HCT116 (cell line): ENCODE results near the gene DOCK11. TPM values are rescaled to one million over a fixed set of nuclear protein-coding genes. Genes with fewer than 3 reads are reported as not detected.

Source experiments
- ATAC-seq: fragments of 200-7000 bp; cut with Tn5 transposase; 2 replicates; pipeline ENCODE4 v1.9.1; 2020; ENCODE audit warnings: mild to moderate bottlenecking, moderate library complexity
- BruUV-seq: library from RNA; stranded (reverse); fragments of 400-500 nt; replicated peaks from 2 replicates; lab custom pipeline; 2021; lab: Mats Ljungman, UMichigan
- CTCF ChIA-PET: fragments of 300-600 bp; sonication (Branson Sonifier 250); formaldehyde crosslinking; loops from one replicate; lab custom pipeline; 2021; ENCODE audit warnings: antibody characterized with exemption; lab: Charles Lee
- POLR2A ChIA-PET: fragments of 300-600, 350-600 bp; sonication (Branson Sonifier 250); formaldehyde crosslinking; loops from one replicate; lab custom pipeline; 2021; ENCODE audit warnings: antibody characterized with exemption; lab: Charles Lee
- RAD21 ChIA-PET, 2 experiments: fragments of 300-600 bp; sonication (Branson Sonifier 250); formaldehyde crosslinking; loops; one replicate each; lab custom pipeline; 2023; ENCODE audit warnings: low total read pairs in 2 of 2; ENCODE audit not compliant: uncharacterized antibody in 2 of 2, unreplicated experiment in 2 of 2, low non-redundant PET in 1 of 2; lab: Charles Lee
- DNase-seq: peaks from one replicate; pipeline ENCODE4 v3.0.0-alpha.2; 2010; ENCODE audit warnings: low read depth, low spot score
- H2AFZ ChIP-seq: fragments of 200-600 bp; shearing (Covaris generic), sonication (generic); 2 replicates; pipeline ENCODE4 v1.6.1; 2017; ENCODE audit warnings: low read depth, mixed run types, mixed read lengths, antibody characterized with exemption, low read length; ENCODE audit not compliant: poor library complexity, severe bottlenecking
- H3K27ac ChIP-seq: 2 replicates; pipeline ENCODE4 v1.5.1; 2012; ENCODE audit warnings: low read depth, low read length
- H3K27me3 ChIP-seq: fragments of 200-600 bp; sonication (generic); 2 replicates; pipeline ENCODE4 v1.6.1; 2016; ENCODE audit warnings: mixed run types, low read length, mixed read lengths; ENCODE audit not compliant: insufficient read depth
- H3K36me3 ChIP-seq, 2 experiments: fragments of 200-500 bp in 1 of 2; fragments of 200-600 bp in 1 of 2; sonication (Bioruptor generic) in 1 of 2; sonication (generic) in 1 of 2; 2 replicates each; pipeline versions ENCODE4 v1.5.1 to v1.6.1; 2014 to 2016; ENCODE audit warnings: low read length in 2 of 2, inconsistent platforms in 1 of 2, mixed read lengths in 1 of 2, mixed run types in 1 of 2; ENCODE audit not compliant: insufficient read depth in 2 of 2, control insufficient read depth in 1 of 2
- H3K4me1 ChIP-seq, 2 experiments: fragments of 200-600 bp in 1 of 2; sonication (generic) in 1 of 2; 2 replicates each; pipeline versions ENCODE4 v1.5.1 to v1.6.1; 2012 to 2017; ENCODE audit warnings: low read length in 2 of 2, inconsistent platforms in 1 of 2, mild to moderate bottlenecking in 1 of 2, mixed read lengths in 1 of 2, mixed run types in 1 of 2, moderate library complexity in 1 of 2; ENCODE audit not compliant: insufficient read depth in 2 of 2, control insufficient read depth in 1 of 2
- H3K4me2 ChIP-seq: fragments of 200-600 bp; sonication (generic); 2 replicates; pipeline ENCODE4 v1.6.1; 2017; ENCODE audit warnings: mixed run types, low read length, mixed read lengths
- H3K4me3 ChIP-seq, 2 experiments: fragments of 200-600 bp in 1 of 2; sonication (generic) in 1 of 2; replicated peaks in 1 of 2; 2 replicates each; pipeline ENCODE4 v1.5.1; 2011 to 2016; ENCODE audit warnings: low read length in 2 of 2, control low read depth in 1 of 2, low read depth in 1 of 2, mild to moderate bottlenecking in 1 of 2, mixed read lengths in 1 of 2, mixed run types in 1 of 2
- H3K79me2 ChIP-seq: fragments of 200-600 bp; sonication (generic); 2 replicates; pipeline ENCODE4 v1.6.1; 2017; ENCODE audit warnings: mild to moderate bottlenecking, mixed run types, low read length, moderate library complexity, mixed read lengths; ENCODE audit not compliant: insufficient read depth
- H3K9ac ChIP-seq: fragments of 200-600 bp; sonication (generic); 2 replicates; pipeline ENCODE4 v1.6.1; 2016; ENCODE audit warnings: low read length, mixed read lengths
- H3K9me2 ChIP-seq: fragments of 200-600 bp; sonication (generic), shearing (Covaris generic); 2 replicates; pipeline ENCODE4 v1.6.1; 2017; ENCODE audit warnings: mixed run types, mild to moderate bottlenecking, moderate library complexity; ENCODE audit not compliant: insufficient read depth
- H3K9me3 ChIP-seq, 2 experiments: fragments of 200-500 bp in 1 of 2; fragments of 200-600 bp in 1 of 2; sonication (Bioruptor generic) in 1 of 2; sonication (generic) in 1 of 2; 2 replicates each; pipeline ENCODE4 v1.6.1; 2014 to 2017; ENCODE audit warnings: low read length in 2 of 2, mixed read lengths in 2 of 2, inconsistent platforms in 1 of 2, low read depth in 1 of 2, mild to moderate bottlenecking in 1 of 2, mixed run types in 1 of 2, moderate library complexity in 1 of 2; ENCODE audit not compliant: control insufficient read depth in 1 of 2, insufficient read depth in 1 of 2
- H4K20me1 ChIP-seq: fragments of 200-600 bp; sonication (generic), shearing (Covaris generic); 2 replicates; pipeline ENCODE4 v1.6.1; 2017; ENCODE audit warnings: mixed run types, mild to moderate bottlenecking, moderate library complexity; ENCODE audit not compliant: insufficient read depth
- ATF3 ChIP-seq: IDR thresholded peaks from 2 replicates; pipeline ENCODE4 v1.6.1; 2012
- CBX3 ChIP-seq: IDR thresholded peaks from 2 replicates; pipeline ENCODE4 v1.6.1; 2012; ENCODE audit warnings: low read depth
- CEBPB ChIP-seq: IDR thresholded peaks from 2 replicates; pipeline ENCODE4 v1.6.1; 2012; ENCODE audit warnings: low read depth
- EGR1 ChIP-seq: IDR thresholded peaks from 2 replicates; pipeline ENCODE4 v1.6.1; 2012; ENCODE audit warnings: low read depth
- ELF1 ChIP-seq: IDR thresholded peaks from 2 replicates; pipeline ENCODE4 v1.6.1; 2012; ENCODE audit warnings: low read depth, borderline replicate concordance
- EZH2 ChIP-seq: fragments of 200-600 bp; sonication (generic); IDR thresholded peaks from 2 replicates; pipeline ENCODE4 v1.6.1; 2017; ENCODE audit warnings: antibody characterized with exemption, mixed run types
- EZH2phosphoT487 ChIP-seq: fragments of 200-600 bp; IDR thresholded peaks from 2 replicates; pipeline ENCODE4 v1.6.1; 2018; ENCODE audit warnings: antibody characterized with exemption, borderline replicate concordance
- JUND ChIP-seq: IDR thresholded peaks from 2 replicates; pipeline ENCODE4 v1.6.1; 2012
- POLR2A ChIP-seq: IDR thresholded peaks from 2 replicates; pipeline ENCODE4 v1.7.0; 2011; ENCODE audit warnings: borderline replicate concordance; ENCODE audit not compliant: insufficient read depth, insufficient read length; ENCODE audit errors: extremely low read depth
- POLR2AphosphoS5 ChIP-seq: IDR thresholded peaks from 2 replicates; pipeline ENCODE4 v1.6.1; 2011; ENCODE audit warnings: mild to moderate bottlenecking, low read depth, low read length, moderate library complexity
- RAD21 ChIP-seq: IDR thresholded peaks from 2 replicates; pipeline ENCODE4 v1.6.1; 2012; ENCODE audit warnings: low read depth, mild to moderate bottlenecking
- REST ChIP-seq: IDR thresholded peaks from 2 replicates; pipeline ENCODE4 v1.6.1; 2012; ENCODE audit warnings: low read depth
- SIN3A ChIP-seq: IDR thresholded peaks from 2 replicates; pipeline ENCODE4 v1.6.1; 2012; ENCODE audit warnings: low read depth
- SRF ChIP-seq: IDR thresholded peaks from 2 replicates; pipeline ENCODE4 v1.6.1; 2012; ENCODE audit warnings: low read depth
- YY1 ChIP-seq: IDR thresholded peaks from 2 replicates; pipeline ENCODE4 v1.6.1; 2011; ENCODE audit warnings: low read length, low read depth, moderate library complexity, mild to moderate bottlenecking; ENCODE audit not compliant: insufficient replicate concordance; ENCODE audit errors: extremely low read depth
- ZFX ChIP-seq: fragments of 450-650 bp; IDR thresholded peaks from 2 replicates; pipeline ENCODE4 v1.6.1; 2017
- intact Hi-C: fragments of 100-400 bp; cut with micrococcal nuclease; formaldehyde crosslinking; loops from 2 replicates; pipeline ENCODE4 v1.10.0; 2022
- total RNA-seq: library from RNA; stranded (reverse); gene quantifications from one replicate; pipeline ENCODE4 v1.2.1, GENCODE V29; 2021; ENCODE audit not compliant: unreplicated experiment
- TF ChIP-seq, protein P1 (sequence below): IDR thresholded peaks from 2 replicates; pipeline ENCODE4 v1.6.1; 2012

DOCK11 gene
- total RNA-seq, 1 experiment from 2014 or later: 0.59 TPM

DNA sequence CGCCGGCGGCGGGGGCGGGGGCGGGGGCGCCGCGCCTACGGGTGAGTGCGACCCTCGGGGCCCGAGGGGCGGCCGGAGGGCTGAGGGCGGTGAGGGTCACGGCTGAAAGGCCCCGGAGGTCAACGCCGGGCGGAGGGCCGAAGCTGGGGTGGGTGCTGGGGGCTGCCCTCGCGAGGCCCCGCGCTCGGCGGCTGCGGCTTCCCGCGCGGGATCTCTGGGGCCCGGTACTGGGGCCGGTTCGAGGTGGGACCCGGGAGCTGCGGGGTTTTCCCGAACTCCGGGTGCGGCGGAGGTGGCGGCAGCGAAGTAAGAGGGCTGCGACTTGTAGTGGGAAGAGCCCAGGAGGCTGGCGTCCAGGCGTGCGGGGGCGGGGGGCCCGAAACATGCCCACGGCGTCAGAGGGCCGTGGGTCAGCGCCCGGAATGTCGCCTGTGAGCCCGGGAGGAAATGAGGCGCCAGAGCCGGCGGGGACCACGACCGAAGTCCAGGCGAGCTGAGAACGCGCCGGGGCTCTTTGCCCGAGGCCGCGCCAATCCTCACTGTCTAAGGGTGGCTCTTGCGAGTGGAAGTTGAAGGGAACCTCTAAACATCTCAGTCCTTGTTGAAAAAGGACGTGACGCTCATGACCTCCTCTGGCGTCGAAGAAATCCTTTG, 232.2 kb downstream of the DOCK11 start:
- Histone ChIP-seq H4K20me1 (no peaks in the 10 kb centered on the region), H3K9me3 (no peaks in the 10 kb centered on the region), H3K4me2 (peak overlapping the region; percentile 72), H2AFZ (no peak overlapping the region), H3K4me1 (peaks cover 18 to 43% of the 10 kb centered on the region in 2 experiments), H3K9ac (peak overlapping the region; percentile 68), H3K79me2 (peaks cover 2% of the 10 kb centered on the region; the same call in 1 of the 2 replicates), H3K4me3 (peak overlapping the region; percentile 54 to 62), H3K27me3 (no peaks in the 10 kb centered on the region), H3K36me3 (no peaks in the 10 kb centered on the region), H3K9me2 (no peaks in the 10 kb centered on the region), H3K27ac (peak overlapping the region; percentile 69)
- DNase-seq: no peak
- TF ChIP-seq CEBPB: no peak
- TF ChIP-seq SIN3A: no peak
- peak; percentile 79 for TF ChIP-seq EGR1
- no peak for TF ChIP-seq EZH2phosphoT487
- no peak for TF ChIP-seq EZH2
- no peak for TF ChIP-seq ELF1
- peak; percentile 56 for TF ChIP-seq ZFX
- BruUV-seq: no TSS peak
- CTCF ChIA-PET: no interaction called here
- POLR2A ChIA-PET: no interaction called here
- ATAC-seq: peak; percentile 37
- RAD21 ChIA-PET: no interaction called here
- intact Hi-C loops: no loop called here

- CTCF ChIA-PET: no interaction called here
- no peak for ATAC-seq
- H3K9me2 ChIP-seq: no peaks in the 10 kb centered on the region
- RAD21 ChIA-PET: interaction anchor here in 1 of 2 experiments (0.5 kb wide), 1 partner anchor 42 kb away, joined by 3 read pairs; no protein-coding TSS in a partner anchor
- H3K9me3 ChIP-seq: no peaks in the 10 kb centered on the region
- BruUV-seq: no TSS peak
- DNase-seq: no peak
- H3K9ac ChIP-seq: no peak overlapping the region
- no peaks in the 10 kb centered on the region for H3K36me3 ChIP-seq
- no peak overlapping the region for H3K4me3 ChIP-seq
- POLR2A ChIA-PET: no interaction called here
- peak overlapping the region; percentile 72; the same call in 1 of the 2 replicates for H3K4me2 ChIP-seq
- no peak overlapping the region for H2AFZ ChIP-seq
- H3K27me3 ChIP-seq: no peaks in the 10 kb centered on the region
- H3K27ac ChIP-seq: no peak overlapping the region
- H3K4me1 ChIP-seq: peaks cover 18 to 43% of the 10 kb centered on the region in 2 experiments
- intact Hi-C loops: no loop called here
- H3K79me2 ChIP-seq: peaks cover 3% of the 10 kb centered on the region; the same call in 1 of the 2 replicates
- no peaks in the 10 kb centered on the region for H4K20me1 ChIP-seq
- no peak for TF ChIP-seq YY1
- no peak for TF ChIP-seq CBX3
- no peak for TF ChIP-seq JUND
- no peak for TF ChIP-seq ATF3
- TF ChIP-seq REST: no peak
- no peak for TF ChIP-seq SRF
- no peak for TF ChIP-seq POLR2A
- no peak for TF ChIP-seq CEBPB
- no peak for TF ChIP-seq EZH2
- TF ChIP-seq RAD21: no peak
- TF ChIP-seq, protein P1, sequence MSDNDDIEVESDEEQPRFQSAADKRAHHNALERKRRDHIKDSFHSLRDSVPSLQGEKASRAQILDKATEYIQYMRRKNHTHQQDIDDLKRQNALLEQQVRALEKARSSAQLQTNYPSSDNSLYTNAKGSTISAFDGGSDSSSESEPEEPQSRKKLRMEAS: no peak
- no peak for TF ChIP-seq POLR2AphosphoS5
- TF ChIP-seq ZFX: no peak
- TF ChIP-seq EGR1: no peak
Measured at GRCh38 chrX:118729042-118729652, 233.5 kb downstream of the DOCK11 start.
